Peyer's patch (tissue), 4 donors: Measurements from ENCODE around the gene FAIM. TPM values are rescaled to one million over a fixed set of nuclear protein-coding genes. Genes with fewer than 3 reads are reported as not detected.

Experiments
- DNase-seq, 3 donors: peaks; one replicate each; pipeline ENCODE4 v3.0.0-alpha.2; 2017 to 2019
- H3K27ac ChIP-seq, 4 donors: fragments of 200-600 bp; sonication (generic); one replicate each; pipeline ENCODE4 v1.5.1; 2016 to 2019
- H3K27me3 ChIP-seq, 2 donors: fragments of 200-600 bp; sonication (generic); one replicate each; pipeline ENCODE4 v1.5.1; 2019
- H3K36me3 ChIP-seq, 3 donors: fragments of 200-600 bp; sonication (generic); one replicate each; pipeline ENCODE4 v1.5.1; 2016 to 2019
- H3K4me1 ChIP-seq, 4 donors: fragments of 200-600 bp; sonication (generic); one replicate each; pipeline ENCODE4 v1.5.1; 2016 to 2019
- H3K4me3 ChIP-seq, 4 donors: fragments of 200-600 bp; sonication (generic); 1 replicate in 3 of 4; 2 replicates in 1 of 4; pipeline ENCODE4 v1.5.1; 2016 to 2019; ENCODE audit warnings: mild to moderate bottlenecking in 1 of 4
- H3K9me3 ChIP-seq, 4 donors: fragments of 200-600 bp; sonication (generic); one replicate each; pipeline ENCODE4 v1.5.1; 2016 to 2019; ENCODE audit warnings: mild to moderate bottlenecking in 1 of 4
- POLR2A ChIP-seq, 2 donors: fragments of 450-650 bp; IDR thresholded peaks; one replicate each; pipeline ENCODE4 v1.5.1; 2017; ENCODE audit warnings: antibody characterized with exemption in 2 of 2, mild to moderate bottlenecking in 2 of 2, moderate library complexity in 2 of 2
- total RNA-seq, 4 donors: library from RNA; depleted of rRNA; stranded (reverse); fragments of >200 nt; gene quantifications; one replicate each; pipeline ENCODE4 v1.1.0, GENCODE V29; 2016
- TF ChIP-seq, protein P1 (sequence below), 6 experiments: fragments of 450-650 bp in 4 of 6; fragments of 200-600 bp in 2 of 6; sonication (generic) in 1 of 6; IDR thresholded peaks; one replicate each; pipeline ENCODE4 v1.5.1; 2017 to 2019; ENCODE audit warnings: antibody characterized with exemption in 6 of 6, mild to moderate bottlenecking in 3 of 6, moderate library complexity in 1 of 6

The FAIM gene
- total RNA-seq, 4 donors from 2014 or later, result 3.7 to 15.2 (median 8.0) TPM

DNA sequence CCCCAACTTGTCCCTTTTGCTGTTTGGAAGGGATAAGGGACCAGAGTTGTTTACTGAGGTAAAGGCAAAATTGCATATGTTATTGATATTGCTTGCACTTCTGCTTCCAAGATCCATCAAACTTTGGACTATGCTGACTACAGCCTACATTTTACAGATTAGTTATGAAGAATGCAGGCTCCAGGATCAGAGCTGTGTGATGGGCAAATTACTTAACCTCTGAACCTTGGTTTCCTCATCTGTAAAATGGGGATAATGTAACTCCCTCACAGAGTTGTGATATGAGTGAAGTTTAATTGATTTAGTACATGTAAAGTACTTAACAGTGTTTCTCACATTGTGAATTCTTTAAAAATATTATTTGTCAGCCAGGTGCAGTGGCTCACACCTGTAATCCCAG, 15.9 kb downstream of the FAIM start:
- Histone ChIP-seq H3K4me1 (no peaks in the 10 kb centered on the region), H3K9me3 (no peaks in the 10 kb centered on the region), H3K27me3 (no peaks in the 10 kb centered on the region), H3K4me3 (no peak overlapping the region), H3K27ac (no peak overlapping the region), H3K36me3 (no peaks in the 10 kb centered on the region)
- TF ChIP-seq, protein P1, sequence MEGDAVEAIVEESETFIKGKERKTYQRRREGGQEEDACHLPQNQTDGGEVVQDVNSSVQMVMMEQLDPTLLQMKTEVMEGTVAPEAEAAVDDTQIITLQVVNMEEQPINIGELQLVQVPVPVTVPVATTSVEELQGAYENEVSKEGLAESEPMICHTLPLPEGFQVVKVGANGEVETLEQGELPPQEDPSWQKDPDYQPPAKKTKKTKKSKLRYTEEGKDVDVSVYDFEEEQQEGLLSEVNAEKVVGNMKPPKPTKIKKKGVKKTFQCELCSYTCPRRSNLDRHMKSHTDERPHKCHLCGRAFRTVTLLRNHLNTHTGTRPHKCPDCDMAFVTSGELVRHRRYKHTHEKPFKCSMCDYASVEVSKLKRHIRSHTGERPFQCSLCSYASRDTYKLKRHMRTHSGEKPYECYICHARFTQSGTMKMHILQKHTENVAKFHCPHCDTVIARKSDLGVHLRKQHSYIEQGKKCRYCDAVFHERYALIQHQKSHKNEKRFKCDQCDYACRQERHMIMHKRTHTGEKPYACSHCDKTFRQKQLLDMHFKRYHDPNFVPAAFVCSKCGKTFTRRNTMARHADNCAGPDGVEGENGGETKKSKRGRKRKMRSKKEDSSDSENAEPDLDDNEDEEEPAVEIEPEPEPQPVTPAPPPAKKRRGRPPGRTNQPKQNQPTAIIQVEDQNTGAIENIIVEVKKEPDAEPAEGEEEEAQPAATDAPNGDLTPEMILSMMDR (IDR thresholded peaks at IDR 0.05), result no peak
- TF ChIP-seq POLR2A (IDR thresholded peaks at IDR 0.05), result no peak
- DNase-seq, result no peak

DNA sequence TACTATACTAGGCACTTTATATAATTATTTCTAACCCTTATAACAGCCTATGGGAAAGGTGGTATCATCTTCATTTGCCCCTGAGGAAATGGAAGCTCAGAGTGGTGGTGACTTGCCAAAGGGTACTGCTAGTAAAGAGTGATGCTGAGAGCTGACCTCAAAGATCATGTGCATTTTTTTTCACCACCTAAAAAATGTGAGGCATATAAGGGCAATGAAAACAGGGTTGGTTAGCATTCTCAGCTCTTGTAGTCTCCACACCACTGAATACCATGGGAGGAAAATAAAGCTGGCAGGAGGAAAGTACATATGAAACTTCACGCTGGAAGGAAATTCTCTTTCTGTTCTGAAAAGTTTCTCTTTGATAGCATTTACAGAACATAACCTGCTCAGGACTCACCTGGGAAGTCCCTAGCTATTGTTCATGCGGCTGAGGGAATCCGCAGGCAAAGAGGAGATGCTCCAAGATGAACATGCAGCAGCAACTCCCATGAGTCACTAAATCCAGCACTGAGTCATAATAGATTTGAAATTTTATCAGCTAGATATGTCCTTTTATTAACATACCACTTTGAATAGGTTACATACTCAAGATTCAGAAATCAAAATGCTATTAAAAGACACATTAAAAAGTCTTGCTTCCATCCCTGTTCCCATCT, 17.3 kb downstream of the FAIM start:
- H3K27ac ChIP-seq, result no peak overlapping the region
- H3K27me3 ChIP-seq, result no peaks in the 10 kb centered on the region
- H3K4me1 ChIP-seq, result no peaks in the 10 kb centered on the region
- TF ChIP-seq POLR2A (IDR thresholded peaks at IDR 0.05), result no peak
- TF ChIP-seq, protein P1 (IDR thresholded peaks at IDR 0.05), result no peak
- no peak for DNase-seq
- H3K9me3 ChIP-seq, result no peaks in the 10 kb centered on the region
- H3K36me3 ChIP-seq, result no peaks in the 10 kb centered on the region
- no peak overlapping the region for H3K4me3 ChIP-seq

DNA sequence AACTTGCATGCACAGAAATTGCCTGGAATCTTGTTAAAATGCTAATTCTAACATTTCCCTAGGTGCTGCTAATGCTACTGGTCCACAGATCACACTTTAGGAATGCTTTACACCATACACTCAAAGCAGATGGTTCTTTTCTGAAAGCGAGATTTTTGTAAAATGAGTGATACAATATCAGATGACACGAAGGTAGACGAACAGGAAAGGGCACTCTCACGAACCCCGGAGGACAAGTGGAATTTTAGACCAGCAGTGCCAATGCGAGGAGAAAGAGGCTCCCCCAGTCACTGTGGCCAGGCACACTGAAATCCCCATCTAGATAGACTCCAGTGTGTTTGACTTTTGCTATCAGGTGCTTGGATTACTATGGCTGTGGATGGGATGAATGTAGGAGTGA, 21.0 kb downstream of the FAIM start:
- H3K4me1 ChIP-seq, result no peaks in the 10 kb centered on the region
- H3K9me3 ChIP-seq, result no peaks in the 10 kb centered on the region
- H3K36me3 ChIP-seq, result no peaks in the 10 kb centered on the region
- DNase-seq, result no peak
- no peaks in the 10 kb centered on the region for H3K27me3 ChIP-seq
- TF ChIP-seq, protein P1 (IDR thresholded peaks at IDR 0.05), result no peak
- TF ChIP-seq POLR2A (IDR thresholded peaks at IDR 0.05), result no peak
- no peak overlapping the region for H3K27ac ChIP-seq
- H3K4me3 ChIP-seq, result no peak overlapping the region

DNA sequence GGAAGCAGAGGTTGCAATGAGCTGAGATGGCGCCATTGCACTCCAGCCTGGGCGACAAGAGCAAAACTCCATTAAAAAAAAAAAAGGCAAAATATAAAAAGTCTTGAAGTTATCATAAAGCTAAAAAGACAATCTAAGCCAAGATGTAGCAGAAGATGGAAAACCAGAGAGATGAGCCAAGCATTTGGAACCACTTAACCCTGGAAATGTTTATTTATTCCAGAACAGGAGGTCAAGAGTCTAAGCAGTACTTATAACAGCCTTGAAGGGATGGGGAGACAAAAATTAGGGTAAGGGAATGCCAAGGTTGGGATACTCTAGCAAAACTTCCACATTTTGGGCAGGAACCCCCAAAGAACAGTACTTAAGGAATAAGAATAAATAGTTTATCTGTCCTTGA, 30.1 kb downstream of the FAIM start:
- Histone ChIP-seq H3K4me1 (no peaks in the 10 kb centered on the region), H3K9me3 (no peaks in the 10 kb centered on the region), H3K4me3 (no peak overlapping the region), H3K36me3 (no peaks in the 10 kb centered on the region), H3K27me3 (no peaks in the 10 kb centered on the region), H3K27ac (no peak overlapping the region)
- no peak for DNase-seq
- TF ChIP-seq, protein P1 (IDR thresholded peaks at IDR 0.05), result no peak

DNA sequence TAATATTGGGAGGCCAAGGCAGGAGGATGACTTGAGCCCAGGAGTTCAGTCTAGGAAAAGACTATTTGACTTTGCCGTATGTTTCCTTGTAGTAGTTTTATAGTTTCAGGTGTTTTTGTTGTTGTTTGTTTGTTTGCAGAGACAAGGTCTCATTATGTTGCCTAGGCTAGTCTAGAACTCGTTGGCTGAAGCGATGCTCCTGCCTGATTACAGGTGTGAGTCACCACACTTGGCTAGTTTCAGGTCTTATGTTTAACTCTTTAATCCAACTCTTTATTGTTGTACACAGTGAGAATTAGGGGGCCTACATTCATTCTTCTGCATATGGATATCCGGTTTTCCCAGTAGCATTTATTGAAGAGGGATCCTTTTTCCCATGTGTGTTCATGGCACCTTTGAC, 32.0 kb downstream of the FAIM start:
- H3K27ac ChIP-seq, result no peak overlapping the region
- H3K4me3 ChIP-seq, result no peak overlapping the region
- TF ChIP-seq POLR2A (IDR thresholded peaks at IDR 0.05), result no peak
- TF ChIP-seq, protein P1 (IDR thresholded peaks at IDR 0.05), result no peak
- no peaks in the 10 kb centered on the region for H3K36me3 ChIP-seq
- H3K4me1 ChIP-seq, result no peaks in the 10 kb centered on the region
- no peaks in the 10 kb centered on the region for H3K9me3 ChIP-seq
- H3K27me3 ChIP-seq, result no peaks in the 10 kb centered on the region
- DNase-seq, result no peak
